ENCODE results near the gene CASP10.

DNA sequence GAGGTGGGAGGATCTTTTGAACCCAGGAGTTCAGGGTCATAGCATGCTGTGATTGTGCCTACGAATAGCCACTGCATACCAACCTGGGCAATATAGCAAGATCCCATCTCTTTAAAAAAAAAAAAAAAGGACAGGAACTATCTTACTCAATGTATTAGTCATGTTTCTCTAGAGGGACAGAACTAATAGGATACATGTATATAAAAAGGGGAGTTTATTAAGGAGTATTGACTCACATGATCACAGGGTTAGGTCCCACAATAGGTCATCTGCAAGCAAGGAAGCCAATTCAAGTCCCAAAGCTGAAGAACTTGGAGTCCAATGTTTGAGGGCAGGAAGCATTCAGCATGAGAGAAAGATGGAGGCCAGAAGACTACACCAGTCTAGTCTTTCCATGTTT, 18.8 kb upstream of the CASP10 start:
- TF ChIP-seq, protein P1, sequence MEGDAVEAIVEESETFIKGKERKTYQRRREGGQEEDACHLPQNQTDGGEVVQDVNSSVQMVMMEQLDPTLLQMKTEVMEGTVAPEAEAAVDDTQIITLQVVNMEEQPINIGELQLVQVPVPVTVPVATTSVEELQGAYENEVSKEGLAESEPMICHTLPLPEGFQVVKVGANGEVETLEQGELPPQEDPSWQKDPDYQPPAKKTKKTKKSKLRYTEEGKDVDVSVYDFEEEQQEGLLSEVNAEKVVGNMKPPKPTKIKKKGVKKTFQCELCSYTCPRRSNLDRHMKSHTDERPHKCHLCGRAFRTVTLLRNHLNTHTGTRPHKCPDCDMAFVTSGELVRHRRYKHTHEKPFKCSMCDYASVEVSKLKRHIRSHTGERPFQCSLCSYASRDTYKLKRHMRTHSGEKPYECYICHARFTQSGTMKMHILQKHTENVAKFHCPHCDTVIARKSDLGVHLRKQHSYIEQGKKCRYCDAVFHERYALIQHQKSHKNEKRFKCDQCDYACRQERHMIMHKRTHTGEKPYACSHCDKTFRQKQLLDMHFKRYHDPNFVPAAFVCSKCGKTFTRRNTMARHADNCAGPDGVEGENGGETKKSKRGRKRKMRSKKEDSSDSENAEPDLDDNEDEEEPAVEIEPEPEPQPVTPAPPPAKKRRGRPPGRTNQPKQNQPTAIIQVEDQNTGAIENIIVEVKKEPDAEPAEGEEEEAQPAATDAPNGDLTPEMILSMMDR (IDR thresholded peaks at IDR 0.05), result no peak
- TF ChIP-seq POLR2A (IDR thresholded peaks at IDR 0.05), result no peak
